Subcutaneous adipose tissue (tissue), 4 donors: Measurements from ENCODE around the gene COX8A. TPM values are rescaled to one million over a fixed set of nuclear protein-coding genes. Genes with fewer than 3 reads are reported as not detected.

Experiments
- total RNA-seq, 4 donors: library from RNA; depleted of rRNA; stranded (reverse); fragments of >200 nt; gene quantifications; one replicate each; pipeline ENCODE4 v1.1.0, GENCODE V29; 2016
- TF ChIP-seq, protein P1 (sequence below): fragments of 450-650 bp; IDR thresholded peaks from one replicate; pipeline ENCODE4 v1.5.1; 2016; ENCODE audit warnings: low read depth, mild to moderate bottlenecking, control low read depth, antibody characterized with exemption, moderate library complexity

COX8A gene
- total RNA-seq, 4 donors from 2014 or later: 299 to 526 (median 371) TPM

DNA sequence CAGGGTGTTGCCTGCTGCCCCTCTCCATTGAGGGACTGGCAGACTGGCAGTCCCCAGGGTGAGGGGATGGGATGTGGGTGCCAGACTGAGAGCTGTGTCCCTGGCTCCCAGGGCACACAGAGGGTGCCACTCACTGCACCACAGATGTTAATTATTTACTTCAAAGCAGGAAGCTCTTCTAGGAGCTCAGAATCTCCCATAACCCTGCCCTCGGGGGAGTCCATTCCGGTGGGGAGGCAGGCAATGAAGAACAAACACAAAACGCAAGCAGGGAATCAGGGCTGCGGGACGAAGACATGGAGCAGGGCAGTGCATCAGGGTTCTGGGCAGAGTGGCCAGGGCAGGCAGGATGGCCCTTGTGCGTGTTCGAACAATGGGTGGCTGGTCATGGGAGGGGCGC lies 37.0 kb downstream of the COX8A start:
- TF ChIP-seq, protein P1, sequence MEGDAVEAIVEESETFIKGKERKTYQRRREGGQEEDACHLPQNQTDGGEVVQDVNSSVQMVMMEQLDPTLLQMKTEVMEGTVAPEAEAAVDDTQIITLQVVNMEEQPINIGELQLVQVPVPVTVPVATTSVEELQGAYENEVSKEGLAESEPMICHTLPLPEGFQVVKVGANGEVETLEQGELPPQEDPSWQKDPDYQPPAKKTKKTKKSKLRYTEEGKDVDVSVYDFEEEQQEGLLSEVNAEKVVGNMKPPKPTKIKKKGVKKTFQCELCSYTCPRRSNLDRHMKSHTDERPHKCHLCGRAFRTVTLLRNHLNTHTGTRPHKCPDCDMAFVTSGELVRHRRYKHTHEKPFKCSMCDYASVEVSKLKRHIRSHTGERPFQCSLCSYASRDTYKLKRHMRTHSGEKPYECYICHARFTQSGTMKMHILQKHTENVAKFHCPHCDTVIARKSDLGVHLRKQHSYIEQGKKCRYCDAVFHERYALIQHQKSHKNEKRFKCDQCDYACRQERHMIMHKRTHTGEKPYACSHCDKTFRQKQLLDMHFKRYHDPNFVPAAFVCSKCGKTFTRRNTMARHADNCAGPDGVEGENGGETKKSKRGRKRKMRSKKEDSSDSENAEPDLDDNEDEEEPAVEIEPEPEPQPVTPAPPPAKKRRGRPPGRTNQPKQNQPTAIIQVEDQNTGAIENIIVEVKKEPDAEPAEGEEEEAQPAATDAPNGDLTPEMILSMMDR: no peak

DNA sequence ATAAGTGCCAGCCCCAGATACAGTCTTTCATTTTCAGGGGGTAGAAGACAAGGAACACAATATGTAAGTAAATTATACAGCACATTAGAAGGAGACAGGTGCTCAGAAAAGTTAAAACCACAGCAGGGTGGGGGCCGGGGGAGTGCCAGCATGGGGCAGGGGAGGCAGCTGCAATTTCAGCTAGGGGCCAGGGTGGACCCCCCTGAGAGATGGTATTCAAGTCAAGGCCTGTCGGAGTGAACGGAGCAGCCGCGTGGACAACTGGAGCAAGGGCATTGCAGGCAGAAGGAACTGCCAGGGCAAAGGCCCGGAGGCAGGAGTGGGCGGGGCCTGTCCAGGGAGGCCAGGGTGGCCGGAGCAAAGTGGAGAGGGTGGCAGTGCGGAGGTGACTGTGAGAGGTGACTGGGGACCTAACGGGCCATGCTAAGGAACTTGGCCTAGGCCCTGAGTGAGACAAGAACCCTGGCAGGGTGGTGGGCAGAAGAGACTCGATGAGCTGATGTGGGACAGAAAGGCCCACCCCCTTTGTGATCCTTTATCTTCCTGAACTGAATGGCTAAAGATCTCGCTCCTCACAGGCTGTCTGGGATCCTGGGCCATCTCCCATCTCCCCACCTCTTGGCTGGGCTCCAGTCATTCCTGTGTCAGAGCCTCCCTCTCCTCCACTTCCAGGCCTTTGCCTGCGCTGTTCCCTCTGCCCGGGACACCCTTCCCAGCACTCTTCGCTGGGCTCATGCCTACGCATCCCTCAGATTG lies 38.9 kb downstream of the COX8A start:
- TF ChIP-seq, protein P1: no peak

DNA sequence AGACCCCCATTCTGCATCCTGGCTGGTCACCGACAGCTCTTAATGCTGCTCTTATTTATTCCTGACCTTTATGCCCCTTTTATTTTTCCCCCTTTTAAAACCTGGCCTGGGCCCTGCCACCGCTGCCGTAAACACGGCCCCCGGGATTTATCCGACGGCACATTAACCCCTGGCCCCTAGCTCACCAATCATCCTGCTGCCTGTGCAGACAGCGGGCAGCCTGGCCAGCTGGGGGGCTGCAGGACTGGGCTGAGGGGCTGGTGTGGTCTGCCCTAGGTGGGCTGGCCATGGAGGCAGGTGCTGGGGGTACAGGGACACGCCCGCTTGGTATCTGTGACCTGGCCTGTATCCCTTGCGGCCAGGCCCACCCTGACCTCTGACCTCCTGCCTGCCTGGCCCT lies 39.9 kb downstream of the COX8A start:
- TF ChIP-seq, protein P1: no peak

DNA sequence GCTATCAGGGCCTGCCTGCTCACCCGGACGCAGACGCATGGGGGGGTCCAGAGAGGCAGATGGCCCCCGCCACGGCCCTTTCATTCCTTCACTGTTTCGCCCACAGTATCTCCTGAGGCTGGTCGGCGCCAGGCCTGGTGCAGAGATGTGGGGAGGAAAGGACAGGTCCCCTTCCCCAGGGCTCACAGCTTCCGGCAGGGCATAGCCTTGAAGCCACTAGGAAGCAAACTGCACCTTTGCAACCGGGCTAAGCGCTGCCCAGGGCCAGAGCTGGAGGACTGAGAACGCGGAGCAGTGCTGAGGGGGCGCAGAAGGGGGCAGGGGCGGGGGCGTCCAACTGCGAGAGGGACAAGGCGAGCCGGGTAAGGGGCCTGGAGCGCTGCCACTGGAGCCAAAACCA lies 41.1 kb downstream of the COX8A start:
- TF ChIP-seq, protein P1: no peak

DNA sequence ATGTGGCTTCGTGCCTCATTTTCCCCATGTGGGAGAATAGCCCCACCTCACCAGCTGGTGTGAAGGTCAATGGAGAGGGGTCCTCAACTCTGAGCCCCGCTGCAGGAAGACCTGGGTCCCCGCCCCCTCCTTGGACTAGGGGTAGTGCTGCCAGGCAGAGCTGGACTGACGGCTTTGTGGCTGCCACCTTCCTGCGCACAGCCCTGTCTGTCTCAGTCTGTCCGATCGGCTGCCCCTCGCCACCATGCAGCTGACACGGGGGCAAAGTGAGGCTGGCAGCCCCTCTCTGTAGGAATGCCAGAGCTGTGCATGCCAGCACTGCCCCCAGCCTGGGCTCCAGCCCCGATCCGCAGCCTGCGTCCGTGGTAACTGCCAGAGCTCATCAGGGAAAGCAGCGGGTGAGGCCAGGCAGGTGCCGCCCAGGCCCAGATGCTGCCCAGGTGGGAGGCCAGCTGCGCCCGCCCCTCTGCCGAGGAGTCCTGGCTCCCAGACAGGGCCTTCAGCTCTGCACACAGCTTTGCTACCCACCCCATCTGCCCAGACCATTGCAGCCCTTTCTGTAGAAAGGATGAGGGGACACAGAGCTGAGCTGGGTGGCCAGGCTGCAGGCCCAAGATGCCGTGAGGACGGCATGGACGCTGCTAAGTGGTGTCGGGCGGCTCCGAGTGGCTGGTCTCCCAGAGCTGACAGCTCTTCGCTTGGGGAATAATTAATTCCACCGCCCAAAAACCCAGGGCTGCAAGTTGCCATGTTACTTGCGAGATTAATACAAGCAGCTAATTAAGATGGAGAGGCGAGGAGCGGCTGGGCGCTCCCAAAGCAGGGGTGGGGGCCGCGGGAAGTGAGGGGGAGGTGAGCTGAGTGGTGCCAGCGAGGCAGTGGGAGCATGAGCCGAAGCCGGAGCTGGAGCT lies 41.8 kb downstream of the COX8A start:
- TF ChIP-seq, protein P1: no peak

DNA sequence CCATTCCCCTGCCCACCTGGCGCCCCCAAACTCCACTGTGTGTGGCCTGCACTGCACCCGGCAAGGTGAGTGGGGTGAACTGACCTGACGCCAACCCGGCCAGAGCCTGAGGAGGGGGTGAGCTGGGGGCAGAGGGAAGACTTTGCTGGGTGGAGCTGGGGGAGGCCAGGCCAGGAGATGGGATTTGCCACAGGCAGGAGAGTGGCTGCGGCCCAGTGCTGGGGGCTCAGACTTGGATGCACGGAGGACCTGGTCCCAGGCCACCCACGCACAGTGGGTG lies 43.5 kb downstream of the COX8A start:
- TF ChIP-seq, protein P1: no peak

DNA sequence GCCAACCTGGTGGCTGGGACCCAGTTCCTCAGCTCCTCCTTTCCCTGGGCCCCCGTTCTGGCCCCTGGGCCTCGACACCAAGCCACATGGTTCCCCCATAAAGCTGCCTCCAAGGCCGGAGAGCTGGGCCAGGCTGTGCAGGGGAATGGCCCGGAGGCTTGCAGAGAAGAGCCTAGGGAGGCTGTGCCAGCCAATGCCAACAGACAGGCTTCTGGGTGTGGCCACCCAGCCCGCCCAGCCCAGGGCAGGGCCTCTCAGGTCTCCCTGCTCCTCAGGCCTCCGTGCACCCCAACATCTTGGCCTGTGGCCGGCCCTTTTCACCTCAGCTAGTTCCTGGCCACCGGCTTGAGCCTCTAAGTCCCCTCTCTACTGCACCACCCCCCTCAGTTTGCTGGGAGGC lies 43.9 kb downstream of the COX8A start:
- TF ChIP-seq, protein P1: no peak
